ENCODE data around the gene STUB1.

GRCh38 chr16:707062-707538, 26.9 kb downstream of the STUB1 start:
- TF ChIP-seq CTCF (IDR thresholded peaks at IDR 0.05; ENCODE audit: low read depth, low read length) (no peak), POLR2A (IDR thresholded peaks at IDR 0.05; ENCODE audit: extremely low read depth, insufficient read length) (no peak)

All from NB4 (cell line).